ENCODE measurements around the gene CACNG4.
"Not testable (repeated sequence)": the region's sequence is repeated elsewhere in the genome, so short reads cannot be mapped to it uniquely, and the experiment has no call there.

CACNG4 gene

GRCh38 chr17:67030641-67031040 lies 66.1 kb downstream of the CACNG4 start:
- H3K27ac ChIP-seq = no peak overlapping the region
- no peak for TF ChIP-seq CTCF (conservative IDR thresholded peaks at IDR 0.05)

- H3K27ac ChIP-seq = peak overlapping the region; percentile 42
- no peak for TF ChIP-seq CTCF (conservative IDR thresholded peaks at IDR 0.05)
Measured at GRCh38 chr17:67032382-67032781, 67.9 kb downstream of the CACNG4 start.

GRCh38 chr17:67032985-67033384 lies 68.5 kb downstream of the CACNG4 start:
- no peak for TF ChIP-seq CTCF (conservative IDR thresholded peaks at IDR 0.05)
- peak overlapping the region; percentile 42; the same call in 1 of the 2 replicates for H3K27ac ChIP-seq

- no peak overlapping the region for H3K27ac ChIP-seq
- no peak for TF ChIP-seq CTCF (conservative IDR thresholded peaks at IDR 0.05)
Measured at GRCh38 chr17:67033613-67034012, 69.1 kb downstream of the CACNG4 start.

- H3K27ac ChIP-seq = no peak overlapping the region
- TF ChIP-seq CTCF (conservative IDR thresholded peaks at IDR 0.05) = no peak
Measured at GRCh38 chr17:67035131-67036083, 70.9 kb downstream of the CACNG4 start.

- H3K27ac ChIP-seq = no peak overlapping the region
- no peak for TF ChIP-seq CTCF (conservative IDR thresholded peaks at IDR 0.05)
Measured at GRCh38 chr17:67038861-67039365, 74.4 kb downstream of the CACNG4 start.

- no peak for TF ChIP-seq CTCF (conservative IDR thresholded peaks at IDR 0.05)
Measured at GRCh38 chr17:67040652-67041051, 76.1 kb downstream of the CACNG4 start.

GRCh38 chr17:67041119-67041518 lies 76.6 kb downstream of the CACNG4 start:
- not testable (repeated sequence) for H3K27ac ChIP-seq

More at GRCh38 chr17:67040652-67041051, 76.1 kb downstream of the CACNG4 start:
- no peak overlapping the region for H3K27ac ChIP-seq
